ENCODE measurements around the gene LIFR. TPM values are rescaled to one million over a fixed set of nuclear protein-coding genes. Genes with fewer than 3 reads are reported as not detected.

The LIFR gene
- total and polyA plus RNA-seq, 11 donors = 12.6 to 66.8 (median 38.5) TPM

GRCh38 chr5:38446029-38446522 is 110.4 kb downstream of the LIFR start:
- intact Hi-C loops (cut with DNase I) = loop anchor here in 6 of 10 donors (10.0 kb wide), 4 partner anchors 69 to 629 kb away; partner anchors contain the start of genes LIFR (in 2 of the 6) and RICTOR (in 1 of the 6)
- H3K36me3 ChIP-seq = no peaks in the 10 kb centered on the region
- ATAC-seq = no peak

GRCh38 chr5:38445374-38446028 is 110.9 kb downstream of the LIFR start:
- TF ChIP-seq CTCF (IDR thresholded peaks at IDR 0.05) (no peak), POLR2A (IDR thresholded peaks at IDR 0.05) (no peak)
- peak overlapping the region in 9 of 12 donors; percentile 31 to 52 (median 41) for H3K4me3 ChIP-seq
- no peaks in the 10 kb centered on the region for H3K36me3 ChIP-seq
- H3K9me3 ChIP-seq = no peaks in the 10 kb centered on the region
- H3K4me1 ChIP-seq = peaks cover 0 to 33% (median 4%) of the 10 kb centered on the region in 12 donors
- DNase-seq (peak in 2 of 5 donors; percentile 20 to 45), ATAC-seq (peak in 3 of 4 donors; percentile 7 to 29 (median 17))
- 65 to 69% (median 69%) methylated on average over 16 to 24 of the region's 24 CpGs for WGBS, 4 donors
- intact Hi-C loops (cut with DNase I) = loop anchor here in 6 of 10 donors (10.0 kb wide), 4 partner anchors 69 to 629 kb away; partner anchors contain the start of genes LIFR (in 2 of the 6) and RICTOR (in 1 of the 6)
- H3K27ac ChIP-seq = peak overlapping the region in 10 of 12 donors; percentile 10 to 73 (median 53)
- H3K27me3 ChIP-seq = peaks cover 0 to 73% (median 0%) of the 10 kb centered on the region in 9 donors

More at GRCh38 chr5:38446029-38446522, 110.4 kb downstream of the LIFR start:
- Histone ChIP-seq H3K4me3 (peak overlapping the region in 10 of 12 donors; percentile 13 to 52 (median 38)), H3K27ac (peak overlapping the region in 10 of 12 donors; percentile 10 to 73 (median 53)), H3K4me1 (peaks cover 0 to 39% (median 6%) of the 10 kb centered on the region in 12 donors), H3K9me3 (no peaks in the 10 kb centered on the region), H3K27me3 (peaks cover 0 to 73% (median 0%) of the 10 kb centered on the region in 9 donors)
- no peak for TF ChIP-seq POLR2A (IDR thresholded peaks at IDR 0.05)
- no peak for TF ChIP-seq CTCF (IDR thresholded peaks at IDR 0.05)
- 70 to 84% (median 77%) methylated on average over 19 to 21 of the region's 21 CpGs for WGBS, 4 donors
- peak in 1 of 5 donors; percentile 34 for DNase-seq

- TF ChIP-seq POLR2A (IDR thresholded peaks at IDR 0.05) (no peak), CTCF (IDR thresholded peaks at IDR 0.05) (no peak)
- H3K27me3 ChIP-seq = peaks cover 0 to 76% (median 0%) of the 10 kb centered on the region in 9 donors
- no peak overlapping the region for H3K27ac ChIP-seq
- no peaks in the 10 kb centered on the region for H3K36me3 ChIP-seq
- peaks cover 0 to 18% (median 1%) of the 10 kb centered on the region in 12 donors for H3K4me1 ChIP-seq
- no peak overlapping the region for H3K4me3 ChIP-seq
- no peaks in the 10 kb centered on the region for H3K9me3 ChIP-seq
- WGBS, 4 donors = 93 to 95% (median 94%) methylated on average over 7 of the region's 7 CpGs
- intact Hi-C loops (cut with DNase I) = loop anchor here (2.0 to 10.0 kb wide), 12 partner anchors 34 to 631 kb away; partner anchors contain the start of genes LIFR (in 3 of the 10) and RICTOR (in 1 of the 10)
- DNase-seq = no peak
- ATAC-seq = no peak
Measured at GRCh38 chr5:38443390-38443789, 113.1 kb downstream of the LIFR start.

- peaks cover 0 to 76% (median 0%) of the 10 kb centered on the region in 9 donors for H3K27me3 ChIP-seq
- H3K4me3 ChIP-seq = no peak overlapping the region
- no peak overlapping the region for H3K27ac ChIP-seq
- H3K36me3 ChIP-seq = no peaks in the 10 kb centered on the region
- ATAC-seq = no peak
- TF ChIP-seq CTCF (IDR thresholded peaks at IDR 0.05) (no peak), POLR2A (IDR thresholded peaks at IDR 0.05) (no peak)
- intact Hi-C loops (cut with DNase I) = loop anchor here (2.0 to 10.0 kb wide), 12 partner anchors 35 to 633 kb away; partner anchors contain the start of genes LIFR (in 3 of the 10) and RICTOR (in 1 of the 10)
- DNase-seq = no peak
- H3K4me1 ChIP-seq = peaks cover 0 to 12% (median 0%) of the 10 kb centered on the region in 12 donors
- WGBS, 4 donors = 90 to 98% (median 93%) methylated on average over 2 of the region's 2 CpGs
- no peaks in the 10 kb centered on the region for H3K9me3 ChIP-seq
Measured at GRCh38 chr5:38442247-38442573, 114.2 kb downstream of the LIFR start.

Data from heart left ventricle (tissue), 16 donors.